ENCODE measurements around the gene LAT.
"Not testable (repeated sequence)": the region's sequence is repeated elsewhere in the genome, so short reads cannot be mapped to it uniquely, and the experiment has no call there.

The LAT gene

GRCh38 chr16:28980330-28980729 is 4.5 kb upstream of the LAT start:
- not testable (repeated sequence) for DNase-seq

- no peak for DNase-seq
Measured at GRCh38 chr16:28980929-28981328, 3.9 kb upstream of the LAT start.

GRCh38 chr16:28981517-28981916 is 3.3 kb upstream of the LAT start:
- peak; percentile 29 for DNase-seq

GRCh38 chr16:28982418-28982817 is 2.4 kb upstream of the LAT start:
- DNase-seq = no peak

- DNase-seq = no peak
Measured at GRCh38 chr16:28982949-28983348, 1.9 kb upstream of the LAT start.

GRCh38 chr16:28983644-28984043 is 1.2 kb upstream of the LAT start:
- DNase-seq = no peak

DNA sequence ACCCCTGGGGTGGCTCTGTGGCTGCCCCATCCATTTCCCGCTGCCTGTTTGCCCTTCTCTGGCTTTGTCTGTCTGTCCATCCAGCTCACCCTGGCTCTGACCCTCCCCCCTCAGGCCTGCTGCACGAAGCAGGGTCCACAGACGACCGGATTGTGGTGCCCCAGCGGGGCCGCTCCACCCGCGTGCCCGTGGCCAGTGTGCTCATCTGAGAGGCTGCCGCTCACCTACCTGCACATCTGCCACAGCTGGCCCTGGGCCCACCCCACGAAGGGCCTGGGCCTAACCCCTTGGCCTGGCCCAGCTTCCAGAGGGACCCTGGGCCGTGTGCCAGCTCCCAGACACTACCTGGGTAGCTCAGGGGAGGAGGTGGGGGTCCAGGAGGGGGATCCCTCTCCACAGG is 761 bp upstream of the LAT start:
- no peak for DNase-seq

- no peak for DNase-seq
Measured at GRCh38 chr16:28985211-28986041, 574 bp downstream of the LAT start.

- no peak for DNase-seq
Measured at GRCh38 chr16:28986046-28986445, 1.2 kb downstream of the LAT start.

- DNase-seq = no peak
Measured at GRCh38 chr16:28986492-28986891, 1.6 kb downstream of the LAT start.

GRCh38 chr16:28987170-28987853 is 2.5 kb downstream of the LAT start:
- no peak for DNase-seq

DNA sequence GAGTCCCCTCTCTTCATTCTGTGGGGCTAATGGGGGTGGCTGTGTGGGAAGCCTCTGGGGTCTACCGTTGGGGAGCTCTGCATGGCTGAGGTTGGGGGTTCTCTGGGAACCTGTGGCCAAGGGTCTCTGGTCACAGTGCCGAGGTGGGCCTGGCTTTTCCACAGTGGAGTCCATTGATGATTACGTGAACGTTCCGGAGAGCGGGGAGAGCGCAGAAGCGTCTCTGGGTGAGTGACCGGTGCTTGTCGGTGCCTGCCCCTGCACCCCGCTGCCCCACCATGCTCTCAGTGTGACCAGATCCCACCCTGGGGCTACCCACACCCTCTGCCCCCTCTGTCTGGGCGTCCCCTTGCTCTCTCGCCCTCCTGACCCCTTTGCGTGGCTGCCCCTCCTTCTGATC is 4.5 kb downstream of the LAT start:
- DNase-seq = no peak

DNA sequence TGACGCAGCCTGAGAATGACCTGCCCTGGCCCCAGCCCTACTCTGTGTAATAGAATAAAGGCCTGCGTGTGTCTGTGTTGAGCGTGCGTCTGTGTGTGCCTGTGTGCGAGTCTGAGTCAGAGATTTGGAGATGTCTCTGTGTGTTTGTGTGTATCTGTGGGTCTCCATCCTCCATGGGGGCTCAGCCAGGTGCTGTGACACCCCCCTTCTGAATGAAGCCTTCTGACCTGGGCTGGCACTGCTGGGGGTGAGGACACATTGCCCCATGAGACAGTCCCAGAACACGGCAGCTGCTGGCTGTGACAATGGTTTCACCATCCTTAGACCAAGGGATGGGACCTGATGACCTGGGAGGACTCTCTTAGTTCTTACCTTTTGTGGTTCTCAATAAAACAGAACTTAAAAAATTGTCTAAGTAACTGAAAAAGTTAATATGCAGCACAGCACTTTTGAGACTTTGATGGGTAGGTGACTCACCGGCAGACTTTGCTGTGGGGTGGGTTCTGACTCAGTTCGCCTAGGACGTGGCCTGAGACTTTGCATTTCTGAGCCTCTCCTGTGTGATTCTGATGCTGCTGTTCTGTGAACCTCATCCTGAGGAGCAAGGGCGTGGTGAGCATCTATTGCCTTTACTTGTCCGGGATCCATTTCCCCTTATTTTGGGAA is 5.7 kb downstream of the LAT start:
- DNase-seq = no peak

- no peak for DNase-seq
Measured at GRCh38 chr16:28991687-28992086, 6.8 kb downstream of the LAT start.

GRCh38 chr16:28992496-28992895 is 7.6 kb downstream of the LAT start:
- no peak for DNase-seq

DNA sequence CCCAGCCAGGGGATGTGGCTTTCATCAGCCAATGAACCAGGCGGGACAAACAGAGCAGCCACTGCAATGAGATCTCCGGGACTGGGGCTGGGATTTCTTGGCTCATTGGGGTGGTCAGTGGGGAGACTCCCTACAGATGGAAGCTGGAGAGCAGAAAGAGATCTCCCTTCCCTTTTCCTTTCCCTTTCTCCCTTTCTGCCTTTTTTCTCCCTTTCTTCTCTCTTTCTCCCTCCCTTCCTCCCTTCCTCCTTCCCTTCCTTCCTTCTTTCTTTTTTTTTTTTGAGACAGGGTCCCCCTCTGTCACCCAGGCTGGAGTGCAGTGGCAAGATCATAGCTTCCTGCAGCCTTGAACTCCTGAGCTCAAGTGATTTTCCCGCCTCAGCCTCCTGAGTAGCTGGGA is 14.0 kb downstream of the LAT start:
- no peak for DNase-seq

DNA sequence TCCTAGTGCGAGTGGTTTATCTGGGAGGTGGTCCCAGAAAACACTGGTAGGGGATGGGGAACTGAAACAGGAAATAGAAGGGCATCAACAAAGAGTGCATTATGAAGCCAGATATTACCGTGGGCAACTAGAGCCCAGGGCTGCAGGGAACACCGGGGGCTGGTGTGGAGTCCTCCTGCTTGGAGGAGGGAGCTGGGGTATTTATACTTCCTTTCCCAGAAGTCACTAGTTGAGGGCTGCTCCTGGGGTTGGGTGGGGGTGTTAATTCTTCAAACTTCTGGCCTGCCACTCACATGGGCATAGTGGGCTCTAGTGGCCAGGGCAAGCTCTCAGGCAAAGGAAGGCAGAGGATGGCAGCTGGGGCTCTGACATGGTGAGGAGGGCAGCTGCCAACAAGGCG is 14.7 kb downstream of the LAT start:
- DNase-seq = no peak

DNA sequence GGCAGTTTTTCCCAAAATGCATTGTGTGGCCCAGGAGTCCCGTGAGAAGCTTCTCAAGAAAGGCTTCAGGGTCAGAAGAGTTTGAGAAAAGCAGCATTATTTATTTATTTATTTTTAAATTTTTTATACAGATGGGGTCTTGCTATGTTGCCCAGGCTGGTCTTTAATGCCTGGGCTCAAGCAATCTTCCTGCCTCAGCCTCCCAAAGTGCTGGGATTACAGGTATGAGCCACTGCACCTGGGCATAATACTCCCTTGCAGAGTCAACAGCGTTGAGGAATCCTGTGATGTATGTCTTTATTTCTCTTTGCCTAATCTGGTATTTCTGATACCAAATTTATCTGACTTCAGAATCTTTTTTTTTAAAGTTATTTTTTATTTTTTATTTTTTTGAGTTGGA is 15.2 kb downstream of the LAT start:
- no peak for DNase-seq

DNA sequence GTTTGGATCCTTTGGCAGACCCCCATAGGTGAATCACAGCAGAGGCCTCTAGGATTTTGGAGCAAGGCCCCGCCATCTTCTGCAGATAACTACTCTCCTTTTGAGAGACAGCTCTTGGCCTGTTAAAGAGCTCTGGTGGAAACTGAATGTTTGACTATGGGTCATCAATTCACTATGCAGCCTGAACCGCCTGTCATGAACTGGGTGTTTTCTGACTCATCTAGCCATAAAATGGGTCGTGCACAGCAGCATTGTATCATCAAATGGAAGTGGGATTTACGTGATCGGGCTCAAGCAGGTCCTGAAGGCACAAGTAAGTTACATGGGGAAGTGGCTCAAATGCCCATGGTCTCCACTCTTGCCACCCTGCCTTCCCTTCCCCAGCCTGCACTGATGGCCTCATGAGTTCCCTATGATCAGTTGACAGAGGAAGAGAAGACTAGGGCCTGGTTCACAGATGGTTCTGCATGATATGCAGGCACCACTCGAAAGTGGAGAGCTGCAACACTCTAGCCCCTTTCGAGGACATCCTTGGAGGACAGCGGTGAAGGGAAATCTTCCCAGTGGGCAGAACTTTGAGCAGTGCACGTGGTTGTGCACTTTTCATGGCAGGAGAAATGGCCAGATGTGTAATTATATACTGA is 19.8 kb downstream of the LAT start:
- DNase-seq = not testable (repeated sequence)

DNA sequence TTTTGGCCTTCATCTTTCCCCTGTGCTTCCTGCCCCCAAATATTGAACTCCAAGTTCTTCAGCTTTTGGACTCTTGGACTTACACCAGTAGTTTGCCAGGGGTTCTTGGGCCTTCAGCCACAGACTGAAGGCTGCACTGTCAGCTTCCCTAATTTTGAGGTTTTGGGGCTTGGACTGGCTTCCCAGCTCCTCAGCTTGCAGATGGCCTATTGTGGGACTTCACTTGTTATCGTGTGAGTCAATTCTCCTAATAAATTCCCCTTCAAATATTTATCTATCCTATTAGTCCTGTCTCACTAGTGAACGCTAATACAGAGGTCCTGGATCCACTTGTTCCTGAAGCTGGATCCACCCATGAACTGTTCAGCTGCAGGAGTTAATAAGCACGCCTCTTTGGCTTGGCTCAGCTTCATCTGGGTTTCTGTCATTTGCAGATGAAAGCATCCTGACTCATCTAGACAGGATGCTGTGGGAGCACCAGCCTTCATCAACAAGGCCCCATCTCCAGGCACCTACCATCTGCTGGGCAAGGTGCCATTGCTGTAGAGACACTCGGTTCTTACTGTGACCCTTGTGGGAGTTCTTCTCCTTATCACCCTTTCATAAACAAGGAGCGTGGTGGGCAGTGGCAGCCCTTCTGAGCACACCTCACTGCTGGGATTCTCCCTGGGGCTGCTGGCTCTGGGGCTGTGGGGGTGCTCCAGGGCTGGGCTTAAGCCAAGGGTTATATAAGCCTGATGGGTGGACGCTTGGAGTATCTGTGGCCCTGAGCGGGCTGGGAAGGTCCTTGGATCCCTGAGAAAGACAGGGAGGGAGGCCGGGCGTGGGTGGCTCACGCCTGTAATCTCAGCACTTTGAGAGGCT is 23.1 kb downstream of the LAT start:
- DNase-seq = peak; percentile 21

GRCh38 chr16:29009050-29009837 is 24.4 kb downstream of the LAT start:
- no peak for DNase-seq

DNA sequence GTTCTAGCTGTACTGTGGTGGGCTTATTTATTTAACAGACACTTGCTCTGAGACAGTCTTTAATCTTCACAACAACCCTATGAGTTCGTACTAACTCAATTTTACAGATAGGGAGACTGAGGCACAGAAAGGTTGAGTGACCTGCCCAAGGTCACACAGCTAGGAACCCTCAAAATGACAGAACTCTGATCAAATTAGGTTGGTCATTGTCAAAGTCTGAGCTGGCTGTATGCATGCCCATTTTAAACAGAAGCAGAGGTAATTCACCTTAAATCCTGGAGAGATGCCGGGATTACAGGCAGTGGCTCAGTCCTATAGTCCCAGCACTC is 24.9 kb downstream of the LAT start:
- DNase-seq = no peak

All from NK-92 treated with Interleukin-12 subunit alpha and Interleukin-12 subunit beta, amount 100 ng/mL, for 24 hours (cell line).